Gastrocnemius medialis (tissue), 4 donors: ENCODE results near the gene AFF3. TPM values are rescaled to one million over a fixed set of nuclear protein-coding genes. Genes with fewer than 3 reads are reported as not detected.

Experiments used
- ATAC-seq, 2 donors: fragments of 150-250 bp; one replicate each; pipeline ENCODE4 v1.9.1; 2016
- DNase-seq, 2 donors: peaks; one replicate each; pipeline ENCODE4 v3.0.0-alpha.2; 2019
- H3K27ac ChIP-seq, 4 donors: fragments of 200-600 bp; sonication (generic); 1 replicate in 1 of 4; 2 replicates in 3 of 4; pipeline ENCODE4 v1.5.1; 2016 to 2018; ENCODE audit warnings: mild to moderate bottlenecking in 2 of 4, moderate library complexity in 1 of 4
- H3K27me3 ChIP-seq, 3 donors: fragments of 200-600 bp; sonication (generic) in 2 of 3; 1 replicate in 1 of 3; 2 replicates in 2 of 3; pipeline versions ENCODE4 v1.5.1 to v1.6.0; 2016 to 2019; ENCODE audit warnings: mild to moderate bottlenecking in 1 of 3, moderate library complexity in 1 of 3
- H3K36me3 ChIP-seq, 2 donors: fragments of 200-600 bp; sonication (generic) in 1 of 2; one replicate each; pipeline ENCODE4 v1.5.1; 2017 to 2018
- H3K4me1 ChIP-seq, 2 donors: fragments of 200-600 bp; sonication (generic) in 1 of 2; one replicate each; pipeline ENCODE4 v1.5.1; 2016 to 2017; ENCODE audit warnings: mild to moderate bottlenecking in 2 of 2
- H3K4me3 ChIP-seq, 4 donors: fragments of 200-600 bp; sonication (generic) in 3 of 4; 1 replicate in 1 of 4; 2 replicates in 3 of 4; pipeline ENCODE4 v1.5.1; 2016 to 2019; ENCODE audit warnings: mild to moderate bottlenecking in 2 of 4
- H3K9me3 ChIP-seq, 3 donors: fragments of 200-600 bp; sonication (generic) in 2 of 3; 1 replicate in 1 of 3; 2 replicates in 2 of 3; pipeline ENCODE4 v1.5.1; 2016 to 2019
- POLR2A ChIP-seq, 2 donors: fragments of 450-650 bp; IDR thresholded peaks; one replicate each; pipeline ENCODE4 v1.6.1; 2017; ENCODE audit warnings: antibody characterized with exemption in 2 of 2, mild to moderate bottlenecking in 2 of 2, moderate library complexity in 2 of 2
- in situ Hi-C, 4 donors: fragments of 200-750 bp; cut with MboI; loops; one replicate each; pipeline versions ENCODE4 v1.15.0 to v1.8.0; 2017; ENCODE audit warnings: low sequenced_read_pairs in 4 of 4
- intact Hi-C: fragments of 100-400 bp; cut with DNase I; formaldehyde crosslinking; loops from one replicate; pipeline ENCODE4 v1.15.1; 2023; ENCODE audit warnings: low total_unique reads
- total RNA-seq, 4 donors: library from RNA; depleted of rRNA; stranded (reverse); fragments of >200 nt; gene quantifications; one replicate each; pipeline versions ENCODE4 v1.1.0 to v1.2.3, GENCODE V29; 2016
- TF ChIP-seq, protein P1 (sequence below), 5 experiments: fragments of 450-650 bp in 3 of 5; fragments of 200-600 bp in 2 of 5; sonication (generic) in 2 of 5; IDR thresholded peaks in 4 of 5; conservative IDR thresholded peaks in 1 of 5; 1 replicate in 4 of 5; 2 replicates in 1 of 5; pipeline ENCODE4 v1.5.1; 2016 to 2019; ENCODE audit warnings: antibody characterized with exemption in 5 of 5, mild to moderate bottlenecking in 3 of 5, moderate library complexity in 3 of 5

Gene AFF3
- total RNA-seq, 4 donors from 2014 or later: 0.22 to 0.55 (median 0.47) TPM

DNA sequence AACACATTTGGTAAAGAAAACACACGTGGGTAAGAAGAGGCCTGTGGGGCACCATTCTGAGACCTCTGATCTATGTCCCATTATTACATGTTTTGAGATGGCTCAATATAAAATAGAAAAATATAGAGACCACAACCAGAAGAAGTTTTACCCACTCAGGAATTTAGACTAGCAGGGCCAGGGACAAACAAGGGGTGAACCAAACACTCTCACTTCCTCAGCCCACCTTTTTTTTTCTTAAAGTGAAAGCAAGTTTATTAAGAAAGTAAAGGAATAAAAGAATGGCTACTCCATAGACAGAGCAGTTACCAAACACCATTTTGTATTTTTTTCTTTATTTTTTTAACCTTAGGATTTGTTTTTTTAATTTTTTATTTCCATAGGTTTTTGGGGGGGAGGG lies 533.5 kb downstream of the AFF3 start:
- in situ Hi-C loops: no loop called here
- ATAC-seq (no peak), DNase-seq (no peak)
- H3K27me3 ChIP-seq: no peaks in the 10 kb centered on the region
- no peak for TF ChIP-seq POLR2A (IDR thresholded peaks at IDR 0.05)
- TF ChIP-seq, protein P1, sequence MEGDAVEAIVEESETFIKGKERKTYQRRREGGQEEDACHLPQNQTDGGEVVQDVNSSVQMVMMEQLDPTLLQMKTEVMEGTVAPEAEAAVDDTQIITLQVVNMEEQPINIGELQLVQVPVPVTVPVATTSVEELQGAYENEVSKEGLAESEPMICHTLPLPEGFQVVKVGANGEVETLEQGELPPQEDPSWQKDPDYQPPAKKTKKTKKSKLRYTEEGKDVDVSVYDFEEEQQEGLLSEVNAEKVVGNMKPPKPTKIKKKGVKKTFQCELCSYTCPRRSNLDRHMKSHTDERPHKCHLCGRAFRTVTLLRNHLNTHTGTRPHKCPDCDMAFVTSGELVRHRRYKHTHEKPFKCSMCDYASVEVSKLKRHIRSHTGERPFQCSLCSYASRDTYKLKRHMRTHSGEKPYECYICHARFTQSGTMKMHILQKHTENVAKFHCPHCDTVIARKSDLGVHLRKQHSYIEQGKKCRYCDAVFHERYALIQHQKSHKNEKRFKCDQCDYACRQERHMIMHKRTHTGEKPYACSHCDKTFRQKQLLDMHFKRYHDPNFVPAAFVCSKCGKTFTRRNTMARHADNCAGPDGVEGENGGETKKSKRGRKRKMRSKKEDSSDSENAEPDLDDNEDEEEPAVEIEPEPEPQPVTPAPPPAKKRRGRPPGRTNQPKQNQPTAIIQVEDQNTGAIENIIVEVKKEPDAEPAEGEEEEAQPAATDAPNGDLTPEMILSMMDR (IDR thresholded peaks at IDR 0.05 in 4 of 5, conservative IDR thresholded peaks at IDR 0.05 in 1 of 5): no peak
- no peak overlapping the region for H3K27ac ChIP-seq
- no peaks in the 10 kb centered on the region for H3K36me3 ChIP-seq
- intact Hi-C loops: no loop called here
- H3K4me3 ChIP-seq: no peak overlapping the region
- no peaks in the 10 kb centered on the region for H3K4me1 ChIP-seq
- no peaks in the 10 kb centered on the region for H3K9me3 ChIP-seq

DNA sequence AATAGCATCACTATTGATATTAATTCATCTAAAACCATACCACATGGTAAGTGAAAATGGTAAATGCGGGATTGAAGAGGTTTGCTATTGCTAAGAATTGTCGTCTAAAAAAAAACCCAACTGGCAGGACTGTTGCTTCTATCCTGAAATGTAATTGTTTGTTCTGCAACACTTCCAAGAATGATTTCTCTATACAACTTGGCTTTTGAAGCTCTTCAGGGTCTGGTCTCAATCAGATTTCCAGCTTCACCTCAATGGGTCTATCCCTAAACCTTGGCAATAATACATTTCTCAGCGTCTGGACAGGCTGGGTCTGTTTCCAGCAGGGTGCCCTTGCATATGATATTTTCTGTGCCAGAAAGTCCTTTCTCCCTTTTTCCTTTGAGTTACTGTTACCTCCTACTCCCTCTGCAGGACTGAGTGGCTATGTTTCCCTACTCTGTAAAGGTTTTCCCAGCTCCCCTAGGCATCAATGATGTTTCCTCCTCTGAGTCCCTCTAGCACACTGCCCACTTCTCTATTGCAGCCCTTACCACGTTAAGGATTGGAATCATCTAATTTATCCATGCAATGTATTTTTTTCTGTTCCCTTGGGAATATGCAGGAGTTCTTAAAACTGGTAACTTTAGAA lies 534.4 kb downstream of the AFF3 start:
- H3K27ac ChIP-seq: no peak overlapping the region
- no peaks in the 10 kb centered on the region for H3K36me3 ChIP-seq
- TF ChIP-seq POLR2A (IDR thresholded peaks at IDR 0.05): no peak
- TF ChIP-seq, protein P1 (IDR thresholded peaks at IDR 0.05 in 4 of 5, conservative IDR thresholded peaks at IDR 0.05 in 1 of 5): no peak
- intact Hi-C loops (no loop called here), in situ Hi-C loops (no loop called here)
- no peak for ATAC-seq
- no peaks in the 10 kb centered on the region for H3K27me3 ChIP-seq
- no peak overlapping the region for H3K4me3 ChIP-seq
- no peaks in the 10 kb centered on the region for H3K4me1 ChIP-seq
- H3K9me3 ChIP-seq: no peaks in the 10 kb centered on the region
- no peak for DNase-seq

DNA sequence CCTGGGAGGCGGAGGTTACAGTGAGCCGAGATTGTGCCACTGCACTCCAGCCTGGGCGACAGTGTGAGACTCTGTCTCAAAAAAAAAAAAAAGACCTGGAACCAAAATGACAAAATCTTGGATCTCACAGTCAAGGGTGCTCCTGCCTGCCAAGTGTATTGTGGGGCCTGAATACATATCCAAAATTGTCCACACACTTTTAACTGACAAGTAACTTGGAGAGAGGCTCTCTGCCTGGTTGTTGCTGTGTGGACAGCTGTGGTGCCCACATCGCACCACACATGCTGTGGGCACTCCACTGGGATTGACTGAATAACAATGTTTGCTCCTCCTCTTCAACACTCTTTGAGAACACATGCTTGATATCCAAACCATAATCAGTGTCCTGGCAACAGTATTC lies 534.9 kb downstream of the AFF3 start:
- TF ChIP-seq, protein P1 (IDR thresholded peaks at IDR 0.05 in 4 of 5, conservative IDR thresholded peaks at IDR 0.05 in 1 of 5): no peak
- TF ChIP-seq POLR2A (IDR thresholded peaks at IDR 0.05): no peak
- Histone ChIP-seq H3K27me3 (peaks cover 0 to 2% (median 0%) of the 10 kb centered on the region in 3 donors), H3K4me3 (no peak overlapping the region), H3K4me1 (no peaks in the 10 kb centered on the region), H3K27ac (no peak overlapping the region), H3K9me3 (no peaks in the 10 kb centered on the region), H3K36me3 (no peaks in the 10 kb centered on the region)
- intact Hi-C loops (no loop called here), in situ Hi-C loops (no loop called here)
- DNase-seq (no peak), ATAC-seq (no peak)

DNA sequence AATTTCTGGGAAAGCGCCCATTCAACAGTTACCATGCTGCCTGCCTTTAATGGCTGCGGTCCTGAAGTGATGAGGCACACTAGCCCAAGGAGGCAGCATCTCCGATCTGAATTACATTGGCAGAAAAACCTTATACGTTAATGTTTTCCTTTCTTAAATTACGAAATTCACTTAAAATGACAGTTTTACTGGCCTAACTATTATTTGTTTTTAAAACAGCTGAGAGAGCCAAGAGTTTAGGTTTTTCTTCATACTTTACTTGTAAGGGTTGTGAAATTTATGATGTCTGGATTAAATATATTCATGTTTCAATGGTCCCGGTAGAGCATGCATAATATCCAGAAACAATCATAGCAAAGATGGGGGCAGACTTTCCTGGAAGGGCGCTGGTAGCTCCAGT lies 537.4 kb downstream of the AFF3 start:
- ATAC-seq: no peak
- no peak overlapping the region for H3K4me3 ChIP-seq
- H3K27ac ChIP-seq: no peak overlapping the region
- H3K36me3 ChIP-seq: no peaks in the 10 kb centered on the region
- in situ Hi-C loops (no loop called here), intact Hi-C loops (no loop called here)
- H3K27me3 ChIP-seq: peaks cover 0 to 22% (median 13%) of the 10 kb centered on the region in 3 donors
- no peaks in the 10 kb centered on the region for H3K4me1 ChIP-seq
- no peak for TF ChIP-seq POLR2A (IDR thresholded peaks at IDR 0.05)
- TF ChIP-seq, protein P1 (IDR thresholded peaks at IDR 0.05 in 4 of 5, conservative IDR thresholded peaks at IDR 0.05 in 1 of 5): no peak
- DNase-seq: no peak
- H3K9me3 ChIP-seq: no peaks in the 10 kb centered on the region

DNA sequence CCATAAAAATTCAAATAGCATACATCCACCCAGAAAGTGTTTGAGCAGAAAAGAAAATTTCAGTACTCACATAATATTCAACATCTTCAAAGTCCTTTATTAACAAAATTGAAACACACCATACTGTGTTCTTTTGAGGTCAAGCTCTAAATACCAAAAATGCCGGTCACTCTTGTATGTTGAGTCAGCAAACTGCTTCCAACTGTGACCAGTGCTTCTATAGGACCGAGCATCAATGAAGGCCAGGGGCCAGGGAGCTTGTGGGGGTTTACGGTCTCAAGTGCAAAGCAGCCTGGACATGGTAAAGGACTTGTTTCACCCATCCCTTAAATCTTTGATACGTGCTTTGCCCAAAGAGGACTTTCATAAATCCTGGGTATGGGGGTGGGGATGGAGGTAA lies 539.9 kb downstream of the AFF3 start:
- H3K9me3 ChIP-seq: no peaks in the 10 kb centered on the region
- no peaks in the 10 kb centered on the region for H3K36me3 ChIP-seq
- H3K27me3 ChIP-seq: peaks cover 0 to 22% (median 13%) of the 10 kb centered on the region in 3 donors
- in situ Hi-C loops: no loop called here
- no peak for ATAC-seq
- no peaks in the 10 kb centered on the region for H3K4me1 ChIP-seq
- intact Hi-C loops: no loop called here
- DNase-seq: no peak
- no peak overlapping the region for H3K4me3 ChIP-seq
- H3K27ac ChIP-seq: no peak overlapping the region
- no peak for TF ChIP-seq POLR2A (IDR thresholded peaks at IDR 0.05)
- TF ChIP-seq, protein P1 (IDR thresholded peaks at IDR 0.05 in 4 of 5, conservative IDR thresholded peaks at IDR 0.05 in 1 of 5): no peak
